Transverse colon (tissue), 4 donors: Measurements from ENCODE around the gene RAB40B. TPM values are rescaled to one million over a fixed set of nuclear protein-coding genes. Genes with fewer than 3 reads are reported as not detected.

Experiments
- DNase-seq: peaks from one replicate; pipeline ENCODE4 v3.0.0-alpha.2; 2019
- H3K27ac ChIP-seq, 4 donors: fragments of 200-600 bp; sonication (generic); 2 replicates each; pipeline ENCODE4 v1.5.1; 2016 to 2018; ENCODE audit warnings: inconsistent platforms in 4 of 4
- H3K27me3 ChIP-seq: fragments of 200-600 bp; sonication (generic); 2 replicates; pipeline ENCODE4 v1.5.1; 2017; ENCODE audit warnings: inconsistent platforms
- H3K36me3 ChIP-seq, 4 donors: fragments of 200-600 bp; sonication (generic); 2 replicates each; pipeline ENCODE4 v1.5.1; 2017 to 2019; ENCODE audit warnings: inconsistent platforms in 4 of 4
- H3K4me1 ChIP-seq, 4 donors: fragments of 200-600 bp; sonication (generic); 2 replicates each; pipeline ENCODE4 v1.5.1; 2017 to 2020; ENCODE audit warnings: inconsistent platforms in 4 of 4
- H3K4me3 ChIP-seq, 4 donors: fragments of 200-600 bp; sonication (generic); 1 replicate in 1 of 4; 2 replicates in 3 of 4; pipeline versions ENCODE4 v1.5.1 to v1.6.1; 2017 to 2019; ENCODE audit warnings: inconsistent platforms in 4 of 4
- H3K9me3 ChIP-seq, 2 donors: fragments of 200-600 bp; sonication (generic); 2 replicates each; pipeline ENCODE4 v1.5.1; 2017 to 2019; ENCODE audit warnings: inconsistent platforms in 2 of 2
- CTCF ChIP-seq, 5 experiments: fragments of 200-600 bp in 3 of 5; fragments of 450-650 bp in 2 of 5; sonication (generic) in 3 of 5; IDR thresholded peaks; 1 replicate in 2 of 5; 2 replicates in 3 of 5; pipeline ENCODE4 v1.5.1; 2016 to 2017; ENCODE audit warnings: antibody characterized with exemption in 5 of 5, inconsistent platforms in 3 of 5, mild to moderate bottlenecking in 2 of 5, moderate library complexity in 1 of 5
- EP300 ChIP-seq: sonication (generic); formaldehyde crosslinking; IDR thresholded peaks from one replicate; pipeline ENCODE4 v1.6.1; 2017; ENCODE audit warnings: antibody characterized with exemption, low read depth
- POLR2A ChIP-seq: fragments of 450-650 bp; IDR thresholded peaks from one replicate; pipeline ENCODE4 v1.6.1; 2016; ENCODE audit warnings: antibody characterized with exemption, mild to moderate bottlenecking, moderate library complexity
- POLR2AphosphoS5 ChIP-seq, 3 donors: sonication (generic); formaldehyde crosslinking; IDR thresholded peaks; one replicate each; pipeline ENCODE4 v1.6.1; 2016; ENCODE audit warnings: antibody characterized with exemption in 3 of 3
- WGBS, 2 donors: methylation state at CpG; one replicate each; pipeline ENCODE4 v1.1.5; 2018; ENCODE audit warnings: low coverage in 1 of 2; 5-methylcytosine and 5-hydroxymethylcytosine counted together
- in situ Hi-C, 4 donors: fragments of 200-750 bp; cut with MboI; loops; one replicate each; pipeline versions ENCODE4 v1.15.0 to v1.15.1; 2017; ENCODE audit warnings: low sequenced_read_pairs in 3 of 4, low pct_ligation_motif_present in 1 of 4, low pct_unique_long_range_greater_than_20kb in 1 of 4
- intact Hi-C: fragments of 100-400 bp; cut with DNase I; formaldehyde crosslinking; loops from one replicate; pipeline ENCODE4 v1.15.1; 2023; ENCODE audit warnings: low total_unique reads
- total RNA-seq, 4 donors: library from RNA; depleted of rRNA; stranded (reverse); fragments of >200 nt; gene quantifications; one replicate each; pipeline ENCODE4 v1.1.0, GENCODE V29; 2016

RAB40B gene
- total RNA-seq, 4 donors from 2014 or later = 26.5 to 83.0 (median 59.6) TPM

GRCh38 chr17:82629748-82630147 is 68.8 kb downstream of the RAB40B start:
- no peak for DNase-seq
- Histone ChIP-seq H3K9me3 (no peaks in the 10 kb centered on the region), H3K27me3 (no peaks in the 10 kb centered on the region), H3K4me1 (no peaks in the 10 kb centered on the region), H3K27ac (no peak overlapping the region), H3K4me3 (no peak overlapping the region), H3K36me3 (peaks cover 0 to 39% (median 9%) of the 10 kb centered on the region in 4 donors)
- TF ChIP-seq POLR2A (no peak), CTCF (IDR thresholded peaks at IDR 0.05) (no peak), EP300 (no peak), POLR2AphosphoS5 (IDR thresholded peaks at IDR 0.05) (no peak)
- in situ Hi-C loops = no loop called here
- intact Hi-C loops = no loop called here
- 80 to 86% methylated on average over 3 to 8 of the region's 8 CpGs for WGBS, 2 donors

GRCh38 chr17:82627405-82627804 is 71.1 kb downstream of the RAB40B start:
- no peaks in the 10 kb centered on the region for H3K9me3 ChIP-seq
- no peaks in the 10 kb centered on the region for H3K4me1 ChIP-seq
- no peak for DNase-seq
- in situ Hi-C loops (no loop called here), intact Hi-C loops (no loop called here)
- peak overlapping the region in 1 of 4 donors; percentile 8 for H3K27ac ChIP-seq
- TF ChIP-seq CTCF (IDR thresholded peaks at IDR 0.05) (no peak), EP300 (no peak), POLR2A (no peak), POLR2AphosphoS5 (IDR thresholded peaks at IDR 0.05) (no peak)
- 83 to 93% methylated on average over 1 to 21 of the region's 21 CpGs for WGBS, 2 donors
- peaks cover 0 to 48% (median 13%) of the 10 kb centered on the region in 4 donors for H3K36me3 ChIP-seq
- H3K27me3 ChIP-seq = no peaks in the 10 kb centered on the region
- H3K4me3 ChIP-seq = no peak overlapping the region

- in situ Hi-C loops = no loop called here
These were observed 74.8 kb downstream of the RAB40B start for GRCh38 chr17:82623707-82624106.

GRCh38 chr17:82619641-82620040 is 78.9 kb downstream of the RAB40B start:
- peaks cover 0 to 85% (median 37%) of the 10 kb centered on the region in 4 donors for H3K36me3 ChIP-seq
- 85 to 95% methylated on average over 2 to 10 of the region's 10 CpGs for WGBS, 2 donors
- TF ChIP-seq EP300 (no peak), POLR2AphosphoS5 (IDR thresholded peaks at IDR 0.05) (no peak), POLR2A (no peak), CTCF (IDR thresholded peaks at IDR 0.05) (no peak)
- no peaks in the 10 kb centered on the region for H3K4me1 ChIP-seq
- in situ Hi-C loops (no loop called here), intact Hi-C loops (no loop called here)
- H3K27me3 ChIP-seq = no peaks in the 10 kb centered on the region
- no peak overlapping the region for H3K27ac ChIP-seq
- no peak for DNase-seq
- H3K4me3 ChIP-seq = no peak overlapping the region
- no peaks in the 10 kb centered on the region for H3K9me3 ChIP-seq

More at GRCh38 chr17:82623707-82624106, 74.8 kb downstream of the RAB40B start:
- no peaks in the 10 kb centered on the region for H3K4me1 ChIP-seq
- no peak for TF ChIP-seq CTCF (IDR thresholded peaks at IDR 0.05)
- TF ChIP-seq POLR2A = no peak
- TF ChIP-seq POLR2AphosphoS5 (IDR thresholded peaks at IDR 0.05) = no peak
- TF ChIP-seq EP300 = no peak
- peaks cover 0 to 80% (median 27%) of the 10 kb centered on the region in 4 donors for H3K36me3 ChIP-seq
- WGBS, 2 donors = 85 to 89% methylated on average over 15 of the region's 15 CpGs
- intact Hi-C loops = no loop called here
- no peaks in the 10 kb centered on the region for H3K27me3 ChIP-seq
- H3K4me3 ChIP-seq = no peak overlapping the region
- H3K9me3 ChIP-seq = no peaks in the 10 kb centered on the region
- DNase-seq = no peak
- no peak overlapping the region for H3K27ac ChIP-seq
